Measurements from ENCODE around the gene KCTD18. TPM values are rescaled to one million over a fixed set of nuclear protein-coding genes. Genes with fewer than 3 reads are reported as not detected.

The KCTD18 gene
- total and polyA plus RNA-seq, 12 donors = 5.9 to 83.2 (median 19.9) TPM

DNA sequence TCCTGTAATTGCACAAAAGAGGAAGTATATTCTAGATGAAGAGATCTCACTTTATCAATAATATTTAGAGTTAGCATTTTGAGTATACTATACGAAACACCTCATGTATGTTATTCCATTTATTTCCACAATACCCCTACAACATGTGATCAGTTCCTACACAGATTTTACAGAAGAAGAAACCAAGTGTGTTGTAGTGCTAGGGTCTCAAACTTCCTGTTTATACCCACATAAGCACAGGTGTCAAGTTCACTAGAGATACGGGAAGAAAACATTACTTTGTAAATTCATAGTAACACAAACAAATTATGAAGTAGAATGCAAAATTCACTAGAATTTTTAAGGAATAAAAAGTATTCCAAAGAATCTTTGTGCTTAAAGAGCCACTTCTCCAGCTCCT, 46.4 kb downstream of the KCTD18 start:
- no peak for DNase-seq
- H3K27me3 ChIP-seq = no peaks in the 10 kb centered on the region
- H3K4me3 ChIP-seq = no peak overlapping the region
- TF ChIP-seq POLR2A (IDR thresholded peaks at IDR 0.05) = no peak
- TF ChIP-seq, protein P1, sequence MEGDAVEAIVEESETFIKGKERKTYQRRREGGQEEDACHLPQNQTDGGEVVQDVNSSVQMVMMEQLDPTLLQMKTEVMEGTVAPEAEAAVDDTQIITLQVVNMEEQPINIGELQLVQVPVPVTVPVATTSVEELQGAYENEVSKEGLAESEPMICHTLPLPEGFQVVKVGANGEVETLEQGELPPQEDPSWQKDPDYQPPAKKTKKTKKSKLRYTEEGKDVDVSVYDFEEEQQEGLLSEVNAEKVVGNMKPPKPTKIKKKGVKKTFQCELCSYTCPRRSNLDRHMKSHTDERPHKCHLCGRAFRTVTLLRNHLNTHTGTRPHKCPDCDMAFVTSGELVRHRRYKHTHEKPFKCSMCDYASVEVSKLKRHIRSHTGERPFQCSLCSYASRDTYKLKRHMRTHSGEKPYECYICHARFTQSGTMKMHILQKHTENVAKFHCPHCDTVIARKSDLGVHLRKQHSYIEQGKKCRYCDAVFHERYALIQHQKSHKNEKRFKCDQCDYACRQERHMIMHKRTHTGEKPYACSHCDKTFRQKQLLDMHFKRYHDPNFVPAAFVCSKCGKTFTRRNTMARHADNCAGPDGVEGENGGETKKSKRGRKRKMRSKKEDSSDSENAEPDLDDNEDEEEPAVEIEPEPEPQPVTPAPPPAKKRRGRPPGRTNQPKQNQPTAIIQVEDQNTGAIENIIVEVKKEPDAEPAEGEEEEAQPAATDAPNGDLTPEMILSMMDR (IDR thresholded peaks at IDR 0.05) = no peak
- intact Hi-C loops (cut with DNase I) = no loop called here
- 88 to 91% (median 89%) methylated on average over 2 of the region's 2 CpGs for WGBS, 4 donors
- no peaks in the 10 kb centered on the region for H3K9me3 ChIP-seq (replicated peaks in 1 of 3)
- H3K36me3 ChIP-seq (replicated peaks in 1 of 2) = peaks cover 0 to 2% of the 10 kb centered on the region in 2 donors
- peaks cover 0 to 13% of the 10 kb centered on the region in 2 donors for H3K4me1 ChIP-seq (replicated peaks in 1 of 2)
- H3K27ac ChIP-seq = no peak overlapping the region

DNA sequence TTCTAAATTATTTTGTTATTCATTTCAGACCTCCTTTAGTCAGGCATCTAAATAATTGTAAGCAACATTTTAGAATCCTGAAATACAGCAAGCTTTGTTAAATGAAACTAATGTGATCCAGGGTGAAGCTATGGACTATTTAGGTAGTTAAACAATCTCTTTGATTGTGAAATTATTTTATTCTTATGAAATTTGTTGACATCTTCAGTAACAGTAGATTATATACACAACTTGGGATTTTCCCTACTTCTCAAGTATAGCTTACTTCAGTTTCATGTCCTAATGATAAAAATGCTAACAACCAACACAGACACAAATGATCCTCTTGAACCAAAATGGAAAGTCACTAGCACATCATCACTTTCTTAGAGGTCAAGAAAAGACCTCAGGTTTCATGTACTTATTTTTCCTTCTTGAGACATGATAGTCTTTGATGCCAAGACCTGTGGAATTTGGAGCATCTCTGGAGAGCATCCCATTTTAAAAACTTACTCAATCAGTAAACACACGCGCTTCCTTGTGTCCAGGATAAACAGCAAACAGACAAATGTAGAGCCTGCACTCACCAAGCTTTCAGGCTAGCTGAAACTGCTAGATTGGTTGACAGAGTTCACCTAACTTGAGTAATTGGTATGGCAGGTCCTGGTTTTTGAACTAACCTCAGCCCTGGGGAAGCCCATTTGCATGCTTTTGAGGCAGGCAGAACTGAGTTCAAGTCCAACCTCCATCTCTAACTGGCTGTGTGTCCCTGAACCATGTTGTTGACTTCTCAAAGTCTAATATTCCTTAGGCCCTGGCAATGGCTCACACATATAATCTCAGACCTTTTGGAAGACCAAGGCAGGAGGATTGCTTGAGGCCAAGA, 47.8 kb downstream of the KCTD18 start:
- peaks cover 0 to 5% of the 10 kb centered on the region in 2 donors for H3K4me1 ChIP-seq (replicated peaks in 1 of 2)
- H3K9me3 ChIP-seq (replicated peaks in 1 of 3) = no peaks in the 10 kb centered on the region
- intact Hi-C loops (cut with DNase I) = no loop called here
- H3K36me3 ChIP-seq (replicated peaks in 1 of 2) = no peaks in the 10 kb centered on the region
- H3K27me3 ChIP-seq = no peaks in the 10 kb centered on the region
- no peak overlapping the region for H3K27ac ChIP-seq
- DNase-seq = no peak
- WGBS, 4 donors = 93 to 100% (median 96%) methylated on average over 2 of the region's 2 CpGs
- TF ChIP-seq, protein P1 (IDR thresholded peaks at IDR 0.05) = no peak
- no peak for TF ChIP-seq POLR2A (IDR thresholded peaks at IDR 0.05)
- no peak overlapping the region for H3K4me3 ChIP-seq

DNA sequence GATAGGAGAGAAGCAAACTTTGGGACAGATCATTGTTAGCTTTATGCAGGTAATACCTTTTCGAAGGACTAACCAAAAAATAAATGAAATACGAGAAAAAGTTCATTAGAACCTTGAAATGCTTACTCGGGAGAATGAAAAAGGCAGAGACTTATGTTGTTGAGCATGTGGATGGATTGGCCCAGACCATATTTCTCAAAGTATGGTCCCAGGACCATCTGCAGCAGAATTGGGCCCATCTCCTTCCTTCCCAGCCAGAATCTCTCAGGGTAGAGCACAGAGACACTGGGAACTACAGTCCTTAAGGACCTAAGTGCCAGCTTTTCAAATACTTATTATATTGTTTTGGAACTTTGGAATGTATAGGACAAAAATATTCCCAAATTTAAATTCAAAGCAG, 50.8 kb downstream of the KCTD18 start:
- 60 to 92% (median 80%) methylated on average over 3 of the region's 3 CpGs for WGBS, 4 donors
- H3K36me3 ChIP-seq (replicated peaks in 1 of 2) = no peaks in the 10 kb centered on the region

DNA sequence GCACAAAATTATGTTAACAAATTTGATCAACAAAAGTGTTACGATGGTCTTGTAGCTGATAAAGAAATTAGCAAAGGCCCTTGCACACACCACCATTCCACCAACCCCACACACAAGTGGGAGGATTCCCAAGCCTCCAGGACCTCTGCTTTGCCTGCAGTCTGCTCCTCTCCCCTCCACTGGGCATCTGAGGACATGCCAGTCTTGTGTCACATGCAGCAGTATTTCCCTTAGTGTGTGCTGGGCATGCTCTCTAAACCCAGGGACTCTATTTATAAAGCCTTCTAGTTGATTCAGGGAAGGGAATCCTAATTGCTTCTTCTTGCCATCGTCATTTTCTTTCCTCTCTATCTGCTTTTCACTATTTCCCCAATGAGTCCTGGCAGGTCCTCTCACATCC, 53.3 kb downstream of the KCTD18 start:
- intact Hi-C loops (cut with DNase I) = loop anchor here in 1 of 2 donors (10.0 kb wide), 1 partner anchor 142 kb away; no protein-coding TSS in a partner anchor
- Histone ChIP-seq H3K9me3 (replicated peaks in 1 of 3) (no peaks in the 10 kb centered on the region), H3K4me1 (replicated peaks in 1 of 2) (peaks cover 13 to 17% of the 10 kb centered on the region in 2 donors), H3K27ac (peak overlapping the region in 1 of 5 donors; percentile 37), H3K36me3 (replicated peaks in 1 of 2) (no peaks in the 10 kb centered on the region), H3K4me3 (no peak overlapping the region), H3K27me3 (no peaks in the 10 kb centered on the region)
- TF ChIP-seq, protein P1 (IDR thresholded peaks at IDR 0.05) = no peak
- TF ChIP-seq POLR2A (IDR thresholded peaks at IDR 0.05) = no peak
- no peak for DNase-seq
- 86 to 91% (median 87%) methylated on average over 2 of the region's 2 CpGs for WGBS, 4 donors

More for the DNA sequence above, 50.8 kb downstream of the KCTD18 start:
- intact Hi-C loops (cut with DNase I) = loop anchor here in 1 of 2 donors (10.0 kb wide), 1 partner anchor 144 kb away; no protein-coding TSS in a partner anchor
- Histone ChIP-seq H3K4me1 (replicated peaks in 1 of 2) (peaks cover 13 to 17% of the 10 kb centered on the region in 2 donors), H3K4me3 (no peak overlapping the region), H3K9me3 (replicated peaks in 1 of 3) (no peaks in the 10 kb centered on the region), H3K27me3 (no peaks in the 10 kb centered on the region), H3K27ac (no peak overlapping the region)
- TF ChIP-seq, protein P1 (IDR thresholded peaks at IDR 0.05) = no peak
- no peak for TF ChIP-seq POLR2A (IDR thresholded peaks at IDR 0.05)
- no peak for DNase-seq

Data from adrenal gland (tissue), 12 donors.